NT2/D1 (cell line): ENCODE data around the gene ADAMTS13.

ENCODE experiments used
- YY1 ChIP-seq: IDR thresholded peaks from 2 replicates; pipeline ENCODE4 v1.6.1; 2011; ENCODE audit not compliant: insufficient read length, insufficient read depth
- ZNF274 ChIP-seq: IDR thresholded peaks from 2 replicates; pipeline ENCODE4 v1.6.1; 2011; ENCODE audit warnings: mild to moderate bottlenecking, low read depth, low read length

GRCh38 chr9:133477992-133478850 is 56.1 kb downstream of the ADAMTS13 start:
- no peak for TF ChIP-seq ZNF274
- no peak for TF ChIP-seq YY1
